ENCODE data around the gene RGL2.
A peak's percentile ranks its signal among the peaks of the same experiment; 100 is the strongest.

RGL2 gene

DNA sequence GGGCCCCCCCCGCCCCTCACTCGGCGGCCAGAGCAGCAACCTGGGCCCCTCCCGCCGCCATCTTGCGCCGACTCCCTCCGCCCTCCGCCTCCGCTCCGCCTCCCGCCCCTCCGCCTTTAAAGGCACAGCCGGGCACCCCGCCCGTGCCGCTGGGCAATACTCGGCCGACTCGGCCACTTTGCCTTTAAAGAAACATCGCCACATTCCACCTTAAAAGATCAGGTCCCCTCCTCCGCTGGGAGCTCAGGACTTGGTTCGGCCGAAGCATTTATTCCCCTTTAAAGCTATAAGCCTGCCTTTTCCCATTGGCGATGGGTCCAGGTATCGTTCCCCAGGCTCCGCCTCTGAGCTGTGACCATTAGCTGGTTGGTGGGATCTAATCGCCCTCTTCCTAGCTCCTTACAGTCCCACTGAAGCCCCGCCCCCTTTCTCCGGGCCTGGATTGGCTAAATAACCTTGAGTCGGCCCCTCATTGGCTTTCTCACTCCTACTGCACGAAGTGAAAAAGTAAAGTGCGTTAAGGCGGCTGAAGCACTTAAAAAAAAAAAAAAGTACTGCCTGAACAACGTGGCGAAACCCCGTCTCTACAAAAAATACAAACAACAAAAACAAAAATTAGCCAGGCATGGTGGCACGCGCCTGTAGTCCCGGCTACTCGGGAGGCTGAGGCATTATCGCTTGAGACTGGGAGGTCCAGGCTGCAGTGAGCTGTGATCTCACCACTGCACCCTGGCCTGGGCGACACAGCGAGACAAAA, 19.1 kb upstream of the RGL2 start, which contains the start of gene ZBTB22:
Gene ZBTB22, minus strand, starts transcription at position 76 of the 757 bp plus-strand sequence. CDS start 828 bp downstream, outside the sequence.
- peak; percentile 89 for DNase-seq (ENCODE audit: extremely low spot score)
- TF ChIP-seq, protein P1, sequence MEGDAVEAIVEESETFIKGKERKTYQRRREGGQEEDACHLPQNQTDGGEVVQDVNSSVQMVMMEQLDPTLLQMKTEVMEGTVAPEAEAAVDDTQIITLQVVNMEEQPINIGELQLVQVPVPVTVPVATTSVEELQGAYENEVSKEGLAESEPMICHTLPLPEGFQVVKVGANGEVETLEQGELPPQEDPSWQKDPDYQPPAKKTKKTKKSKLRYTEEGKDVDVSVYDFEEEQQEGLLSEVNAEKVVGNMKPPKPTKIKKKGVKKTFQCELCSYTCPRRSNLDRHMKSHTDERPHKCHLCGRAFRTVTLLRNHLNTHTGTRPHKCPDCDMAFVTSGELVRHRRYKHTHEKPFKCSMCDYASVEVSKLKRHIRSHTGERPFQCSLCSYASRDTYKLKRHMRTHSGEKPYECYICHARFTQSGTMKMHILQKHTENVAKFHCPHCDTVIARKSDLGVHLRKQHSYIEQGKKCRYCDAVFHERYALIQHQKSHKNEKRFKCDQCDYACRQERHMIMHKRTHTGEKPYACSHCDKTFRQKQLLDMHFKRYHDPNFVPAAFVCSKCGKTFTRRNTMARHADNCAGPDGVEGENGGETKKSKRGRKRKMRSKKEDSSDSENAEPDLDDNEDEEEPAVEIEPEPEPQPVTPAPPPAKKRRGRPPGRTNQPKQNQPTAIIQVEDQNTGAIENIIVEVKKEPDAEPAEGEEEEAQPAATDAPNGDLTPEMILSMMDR (IDR thresholded peaks at IDR 0.05; ENCODE audit: control extremely low read depth, extremely low read depth, low read depth, missing control alignments) = no peak
- ChIA-PET POLR2A (interaction anchor here (0.6 to 1.6 kb wide), 9 partner anchors 17 to 518 kb away, joined by 3 to 17 read pairs (median 6); partner anchors contain the start of genes B3GALT4, HLA-DPB1, RGL2 and RPS18), CTCF (interaction anchor here (0.8 to 3.3 kb wide), 7 partner anchors 13 to 382 kb away, joined by 3 to 13 read pairs (median 4); partner anchors contain the start of genes B3GALT4 and RGL2)

DNA sequence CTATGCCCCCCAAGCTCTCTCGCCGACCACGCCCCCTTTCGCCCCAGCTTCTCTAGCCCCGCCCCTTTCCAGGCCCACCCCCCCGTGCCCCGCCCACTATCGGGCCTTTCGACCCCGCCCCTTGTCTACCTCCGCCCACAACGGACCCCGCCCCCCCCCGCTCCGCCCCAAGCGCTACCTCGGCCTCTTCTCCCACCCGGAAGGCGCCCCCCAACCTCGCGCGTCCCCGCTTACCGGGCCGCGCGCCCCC, 18.6 kb upstream of the RGL2 start:
- TF ChIP-seq, protein P1 (IDR thresholded peaks at IDR 0.05; ENCODE audit: control extremely low read depth, extremely low read depth, low read depth, missing control alignments) = no peak
- ChIA-PET POLR2A (interaction anchor here (0.7 to 1.6 kb wide), 9 partner anchors 16 to 517 kb away, joined by 3 to 17 read pairs (median 4); partner anchors contain the start of genes B3GALT4, HLA-DPB1, RGL2 and RPS18), CTCF (interaction anchor here (0.8 to 3.3 kb wide), 4 partner anchors 12 to 383 kb away, joined by 3 to 13 read pairs (median 10); partner anchors contain the start of gene RGL2)
- no peak for DNase-seq (ENCODE audit: extremely low spot score)

DNA sequence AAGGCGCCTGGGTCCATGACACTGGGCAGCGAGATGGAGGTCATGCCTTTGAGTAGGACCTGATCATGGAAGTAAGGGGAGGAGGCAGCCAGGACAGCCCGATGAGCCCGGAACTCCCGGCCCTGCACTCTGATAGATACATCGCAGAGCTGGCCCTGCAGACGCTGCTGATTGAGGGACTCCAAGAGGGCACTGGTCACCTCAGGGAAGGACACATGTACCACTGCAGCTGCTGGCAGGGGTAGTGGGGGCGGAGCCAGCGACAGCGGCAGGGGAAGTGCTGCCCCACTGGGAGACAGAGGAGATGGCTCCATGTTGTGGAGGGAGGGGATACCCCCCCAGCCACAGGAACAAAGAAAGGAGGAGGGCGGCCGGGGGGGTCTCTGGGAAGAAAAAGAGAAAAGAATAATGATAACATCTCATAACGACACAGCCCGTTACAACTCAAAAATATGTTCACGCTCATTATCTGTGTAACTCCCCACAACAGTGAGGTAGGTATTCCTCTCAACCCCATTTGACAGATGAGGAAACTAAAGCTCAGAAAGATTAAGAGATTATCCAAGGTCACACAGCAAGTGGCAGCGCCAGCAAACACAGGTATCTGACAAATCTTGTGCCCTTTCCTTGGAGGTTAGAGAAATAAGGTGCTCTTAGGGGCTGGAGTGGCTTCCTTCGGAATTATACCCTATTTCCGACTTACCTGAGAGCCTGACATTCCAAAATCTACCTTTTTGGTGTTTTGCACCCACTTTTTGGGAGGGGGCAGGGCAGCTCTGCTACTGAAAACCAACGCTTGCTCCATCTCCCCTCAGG, 18.1 kb upstream of the RGL2 start:
- TF ChIP-seq, protein P1 (IDR thresholded peaks at IDR 0.05; ENCODE audit: control extremely low read depth, extremely low read depth, low read depth, missing control alignments) = no peak
- ChIA-PET POLR2A (interaction anchor here (0.7 to 1.6 kb wide), 5 partner anchors 16 to 345 kb away, joined by 3 to 17 read pairs (median 9); partner anchors contain the start of genes HLA-DPB1 and RGL2), CTCF (interaction anchor here (1.5 to 3.3 kb wide), 3 partner anchors 12 to 28 kb away, joined by 6 to 13 read pairs (median 13); partner anchors contain the start of gene RGL2)
- no peak for DNase-seq (ENCODE audit: extremely low spot score)

DNA sequence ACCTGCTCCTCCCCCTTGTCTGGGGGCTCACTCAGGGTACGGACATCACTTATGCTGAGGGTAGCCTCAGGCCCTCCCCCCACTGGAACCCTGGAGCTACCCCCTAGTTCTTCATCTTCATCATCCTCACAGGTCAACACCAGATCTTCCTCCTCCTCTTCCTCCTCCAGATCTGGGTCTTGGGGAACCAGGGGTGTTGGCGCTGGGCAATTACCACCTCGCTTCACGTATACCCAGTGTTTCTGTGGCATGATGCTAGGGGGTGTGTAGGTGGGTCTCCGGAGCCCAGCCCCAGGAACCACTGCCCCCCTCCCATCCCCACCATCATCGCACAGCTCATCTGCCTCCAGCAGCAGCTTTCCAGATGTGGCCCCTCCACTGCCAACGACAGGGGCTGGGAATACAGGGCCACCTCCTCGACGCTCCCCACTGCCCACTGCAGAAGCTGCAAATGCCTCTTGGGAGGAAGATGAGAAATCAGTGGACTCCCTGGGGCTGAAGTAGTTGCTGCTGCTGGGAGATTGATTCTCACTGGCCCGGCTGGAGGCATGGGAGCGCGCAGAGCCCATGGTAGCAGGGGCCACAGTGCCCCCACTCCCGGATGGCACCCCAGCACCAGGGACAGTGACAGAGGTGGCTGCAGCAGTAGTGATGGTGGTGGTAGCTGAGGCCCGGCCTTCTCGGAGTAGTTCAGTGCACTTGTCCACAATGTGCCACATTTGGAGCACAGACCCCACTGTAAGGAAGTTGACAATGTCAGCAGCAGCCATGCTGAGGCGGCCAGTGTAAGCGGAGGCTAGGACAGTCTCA, 17.3 kb upstream of the RGL2 start:
- DNase-seq (ENCODE audit: extremely low spot score) = no peak
- ChIA-PET CTCF (interaction anchor here (1.0 to 3.3 kb wide), 3 partner anchors 16 to 68 kb away, joined by 3 to 13 read pairs (median 3); partner anchors contain the start of gene RGL2), POLR2A (no interaction called here)
- TF ChIP-seq, protein P1 (IDR thresholded peaks at IDR 0.05; ENCODE audit: control extremely low read depth, extremely low read depth, low read depth, missing control alignments) = no peak

DNA sequence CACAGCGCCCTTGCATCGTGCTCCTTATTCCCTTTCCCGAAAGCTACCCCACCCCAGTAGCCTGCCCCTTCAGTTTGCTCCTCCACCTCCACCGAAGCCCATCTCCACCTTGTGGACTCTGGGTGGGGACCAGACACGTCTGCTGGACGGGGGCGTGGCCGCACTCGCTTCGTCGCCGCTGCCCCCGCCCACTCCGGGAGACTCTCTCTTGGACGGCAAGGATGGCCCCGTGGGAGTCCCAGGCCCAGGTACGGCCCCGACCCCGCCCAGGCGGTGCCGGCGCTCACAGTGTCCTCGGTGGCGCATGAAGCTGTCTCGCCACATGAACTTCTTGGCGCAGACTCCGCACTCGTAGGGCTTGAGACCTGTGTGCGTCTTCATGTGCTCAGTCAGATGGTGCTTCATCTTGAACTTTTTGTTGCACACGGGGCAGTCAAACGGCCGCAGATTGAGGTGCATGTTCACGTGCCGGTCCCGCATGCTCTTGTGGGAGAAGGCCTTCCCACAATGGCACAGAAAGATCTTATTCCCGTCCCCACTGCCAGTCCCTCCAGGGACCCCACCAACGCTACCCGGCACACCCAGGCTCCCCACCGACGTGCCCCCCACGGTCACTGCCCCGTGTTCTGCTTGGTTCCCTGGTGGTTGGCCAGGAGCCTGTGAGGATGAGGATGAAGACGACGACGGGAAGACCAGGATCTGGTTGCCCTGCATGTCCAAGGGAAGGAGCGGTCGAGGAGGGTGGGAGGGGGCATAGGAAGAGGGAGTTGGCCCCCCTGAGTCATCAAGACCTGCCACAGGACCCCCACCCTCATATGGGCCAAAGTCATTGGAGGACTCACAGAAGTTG, 16.4 kb upstream of the RGL2 start:
- DNase-seq (ENCODE audit: extremely low spot score) = no peak
- TF ChIP-seq, protein P1 (IDR thresholded peaks at IDR 0.05; ENCODE audit: control extremely low read depth, extremely low read depth, low read depth, missing control alignments) = no peak
- CTCF ChIA-PET = interaction anchor here (1.0 to 1.2 kb wide), 2 partner anchors 29 to 67 kb away, joined by 3 read pairs; no protein-coding TSS in a partner anchor
- POLR2A ChIA-PET = no interaction called here

Measured in GM10248 (cell line).